Stimulated activated CD8-positive, alpha-beta memory T cell treated with anti-CD3 and anti-CD28 coated beads, Interleukin-2, amount 100 ng/mL, for 1 hour (primary cell): ENCODE data around the gene PCDH15.
"Not testable (repeated sequence)": the region's sequence is repeated elsewhere in the genome, so short reads cannot be mapped to it uniquely, and the experiment has no call there.

ENCODE experiments used
- DNase-seq, 2 donors: peaks; one replicate each; pipeline ENCODE4 v3.0.0-alpha.2; 2020; ENCODE audit warnings: low read depth in 2 of 2

The PCDH15 gene

GRCh38 chr10:54394598-54394997 is 406.4 kb downstream of the PCDH15 start:
- DNase-seq = not testable (repeated sequence)

GRCh38 chr10:54372179-54372578 is 428.9 kb downstream of the PCDH15 start:
- DNase-seq = no peak

GRCh38 chr10:54368984-54369383 is 432.0 kb downstream of the PCDH15 start:
- DNase-seq = no peak

DNA sequence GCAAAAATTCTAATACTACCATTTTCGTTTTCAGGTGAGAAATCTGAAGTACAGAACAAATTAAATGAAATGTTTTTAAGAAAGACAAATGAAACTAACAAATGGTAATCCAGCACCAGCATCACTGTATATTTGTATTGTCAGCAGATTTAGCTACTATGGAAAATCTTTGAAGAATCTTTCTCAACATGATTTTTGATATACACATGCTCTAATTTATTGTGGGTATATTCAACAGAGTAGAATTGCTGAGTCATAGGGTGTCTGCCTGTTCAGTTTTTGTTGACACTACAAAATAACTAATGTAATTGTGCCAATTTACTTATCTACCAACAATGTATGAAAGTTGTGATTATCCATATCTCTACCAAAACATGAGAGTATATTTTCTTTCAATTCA is 437.6 kb downstream of the PCDH15 start:
- no peak for DNase-seq

GRCh38 chr10:54342058-54342457 is 459.0 kb downstream of the PCDH15 start:
- no peak for DNase-seq

DNA sequence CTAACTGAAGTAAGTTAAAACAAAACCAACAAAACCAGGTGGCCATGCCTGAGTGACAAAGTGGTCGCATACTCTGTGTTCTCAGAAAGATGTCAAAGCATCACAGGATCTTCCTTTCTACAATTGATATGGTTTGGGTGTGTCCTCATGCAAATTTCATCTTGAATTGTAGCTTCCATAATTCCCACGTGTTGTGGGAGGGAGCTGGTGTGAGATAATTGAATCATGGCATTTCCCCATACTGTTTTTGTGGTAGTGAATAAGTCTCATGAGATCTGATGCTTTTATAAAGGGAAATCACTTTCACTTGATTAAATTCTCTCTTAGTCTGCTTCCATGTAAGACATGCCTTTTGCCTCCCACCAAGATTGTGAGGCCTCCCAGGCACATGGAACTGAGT is 465.7 kb downstream of the PCDH15 start:
- no peak for DNase-seq

DNA sequence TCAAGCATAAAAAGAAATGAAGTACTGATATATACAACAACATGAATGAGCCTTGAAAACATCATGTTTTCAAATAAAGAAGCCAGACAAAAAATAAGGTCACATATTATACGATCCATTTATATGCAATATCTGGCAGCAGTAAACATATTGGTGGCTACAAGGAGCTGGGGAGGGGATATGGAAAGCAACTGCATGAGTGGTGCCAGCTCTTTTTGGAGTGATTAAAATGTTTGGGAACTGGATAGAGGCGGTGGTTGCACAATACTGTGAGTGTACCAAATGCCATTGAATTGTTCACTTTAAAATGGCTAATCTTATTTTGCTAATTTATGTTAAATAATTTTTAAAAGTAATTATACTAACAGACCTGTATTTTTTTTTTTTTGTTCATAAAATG is 481.7 kb downstream of the PCDH15 start:
- no peak for DNase-seq

DNA sequence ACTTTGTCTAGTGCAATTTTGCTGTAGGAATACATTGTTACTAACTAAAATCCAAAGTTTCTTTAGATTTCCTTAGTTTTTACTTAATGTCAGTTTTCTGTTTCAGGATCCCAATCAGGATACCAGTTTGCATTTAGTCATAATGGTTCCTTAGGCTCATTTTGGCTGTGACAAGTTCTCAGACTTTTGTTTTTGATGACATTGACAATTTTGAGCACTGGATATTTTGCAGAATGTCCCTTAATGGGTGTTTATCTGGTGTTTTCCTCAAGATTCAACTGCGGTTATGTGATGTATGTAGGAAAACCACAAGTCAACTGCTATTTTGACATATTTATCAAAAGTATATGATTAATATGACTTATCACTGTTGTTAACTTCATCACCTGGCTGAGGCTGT is 482.6 kb downstream of the PCDH15 start:
- DNase-seq = no peak

- DNase-seq = no peak
These were observed 486.6 kb downstream of the PCDH15 start for GRCh38 chr10:54314430-54314829.

DNA sequence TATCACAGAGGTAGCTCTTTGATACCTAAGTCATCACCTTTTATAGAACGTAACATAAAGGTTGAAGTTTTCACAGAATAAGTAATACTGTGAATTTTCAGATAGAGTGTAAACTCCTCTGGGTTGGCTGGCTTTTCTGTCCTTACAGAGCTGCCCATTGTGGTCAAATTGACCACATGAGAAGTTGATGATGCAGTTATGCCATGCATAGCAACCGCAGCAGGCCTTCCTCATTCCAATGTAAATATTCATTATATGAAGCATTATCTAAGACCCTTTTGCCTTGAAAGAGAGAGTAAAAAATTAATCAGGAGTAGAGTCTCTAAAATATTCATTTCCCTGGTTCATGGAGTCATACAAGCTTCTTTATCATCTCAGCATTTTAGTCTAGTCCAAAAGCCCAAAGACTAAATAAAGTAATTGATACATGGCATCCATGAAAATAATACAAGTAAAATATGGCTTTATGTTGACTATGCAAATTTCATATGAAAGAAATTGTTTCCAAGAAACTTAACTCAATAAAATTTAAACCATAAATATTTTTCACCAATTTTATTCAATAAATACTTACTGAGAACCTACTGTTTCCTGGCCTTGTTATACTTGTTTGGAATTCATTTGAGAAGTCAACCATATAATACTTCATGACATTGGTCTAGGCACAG is 516.4 kb downstream of the PCDH15 start:
- DNase-seq = no peak

DNA sequence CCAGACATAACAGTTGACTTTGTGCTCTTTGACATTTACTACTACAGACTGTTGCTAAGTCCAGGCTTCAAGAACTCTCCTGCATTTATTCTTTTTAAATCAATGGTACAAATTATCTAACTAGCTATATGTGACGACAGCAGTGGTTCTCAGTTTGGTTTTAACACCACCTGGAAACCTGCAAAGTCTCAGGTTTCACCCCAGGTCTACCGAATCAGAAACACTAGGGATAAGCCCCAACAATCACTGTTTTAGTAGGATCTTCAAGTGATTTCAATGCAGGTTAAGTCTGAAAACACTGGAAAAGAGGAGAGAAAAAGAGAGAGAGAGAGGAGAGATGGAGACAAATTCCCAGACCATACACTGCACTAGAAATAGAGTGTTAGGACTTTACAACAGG is 519.0 kb downstream of the PCDH15 start:
- no peak for DNase-seq

- no peak for DNase-seq
These were observed 534.6 kb downstream of the PCDH15 start for GRCh38 chr10:54266395-54266794.

GRCh38 chr10:54262726-54263125 is 538.3 kb downstream of the PCDH15 start:
- no peak for DNase-seq

GRCh38 chr10:54259104-54259503 is 541.9 kb downstream of the PCDH15 start:
- DNase-seq = no peak

- DNase-seq = no peak
These were observed 566.2 kb downstream of the PCDH15 start for GRCh38 chr10:54234832-54235231.

- no peak for DNase-seq
These were observed 597.6 kb downstream of the PCDH15 start for GRCh38 chr10:54203401-54203800.

DNA sequence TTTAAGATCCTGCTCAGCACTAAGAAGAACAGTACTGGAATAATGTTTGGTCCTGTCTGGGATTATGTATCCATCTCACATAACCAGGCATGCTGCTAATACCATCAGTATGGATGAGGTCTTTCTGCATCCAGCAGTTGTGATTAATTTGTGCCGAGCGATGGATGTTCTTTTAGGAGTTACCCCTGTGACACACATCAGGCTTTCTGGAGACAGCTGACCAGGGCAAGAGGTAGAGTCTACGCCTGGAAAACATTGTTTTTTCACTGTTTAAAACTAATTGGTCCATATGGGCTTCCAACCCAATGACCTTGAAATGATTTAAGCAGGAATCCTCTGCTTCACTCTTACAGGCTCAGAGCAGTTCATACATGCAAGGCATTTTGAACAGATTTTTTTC is 603.0 kb downstream of the PCDH15 start:
- DNase-seq = no peak

GRCh38 chr10:54194806-54195205 is 606.2 kb downstream of the PCDH15 start:
- no peak for DNase-seq

DNA sequence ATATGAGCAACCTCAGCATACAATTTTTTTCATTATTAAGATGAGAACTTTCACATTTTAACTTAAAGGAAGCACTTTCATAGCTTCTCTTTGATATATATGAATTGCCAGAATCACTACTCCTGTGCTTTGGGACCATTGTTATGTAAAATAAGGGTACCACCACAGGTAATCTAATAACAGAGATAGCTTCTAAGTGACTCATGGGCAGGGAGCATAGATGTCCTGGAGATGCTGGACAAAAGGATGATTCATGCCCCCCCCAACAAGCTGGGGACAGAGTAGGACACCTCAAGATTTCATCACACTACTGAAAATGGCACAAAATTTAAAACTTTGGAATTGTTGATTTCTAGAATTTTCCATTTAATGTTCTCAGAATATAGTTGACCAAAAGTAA is 641.1 kb downstream of the PCDH15 start:
- no peak for DNase-seq

- no peak for DNase-seq
These were observed 652.5 kb downstream of the PCDH15 start for GRCh38 chr10:54148508-54148907.

- no peak for DNase-seq
These were observed 661.1 kb downstream of the PCDH15 start for GRCh38 chr10:54139819-54140428.

DNA sequence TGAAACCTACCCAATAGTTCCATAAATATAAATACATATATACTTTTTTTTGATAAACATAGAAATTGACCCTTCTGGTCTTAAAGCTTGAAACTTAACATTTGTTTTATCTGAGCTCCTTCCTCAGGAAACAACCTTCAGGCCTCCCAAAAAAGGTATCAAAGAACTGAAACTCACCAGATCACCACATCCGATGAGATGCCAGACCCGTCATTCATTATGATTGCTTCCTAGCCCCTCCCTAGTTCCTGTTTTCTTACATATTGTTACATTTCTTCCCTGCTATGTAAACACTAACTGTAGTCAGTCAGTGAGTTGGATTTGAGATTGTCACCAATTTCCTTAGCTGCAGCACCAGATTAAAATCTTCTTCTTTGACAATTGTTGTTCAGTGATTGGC is 663.6 kb downstream of the PCDH15 start:
- DNase-seq = no peak

DNA sequence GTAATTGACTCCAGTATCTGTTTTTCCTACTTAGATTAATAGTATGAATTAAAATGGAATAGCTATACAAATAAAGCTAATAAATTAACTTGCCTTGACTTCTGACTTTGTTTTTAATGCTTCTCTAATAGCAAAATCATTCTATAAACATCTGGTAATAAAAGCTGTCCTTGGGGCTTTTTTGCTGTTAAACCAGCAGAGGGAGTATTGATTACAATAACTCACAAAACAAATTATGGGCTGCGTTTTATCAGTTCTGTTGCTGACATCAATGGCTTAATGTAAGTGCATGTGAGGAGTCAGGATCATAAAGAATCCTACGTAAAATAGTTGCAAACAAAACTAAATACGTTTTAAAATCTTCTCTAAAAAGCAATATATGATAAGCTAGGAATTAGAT is 667.8 kb downstream of the PCDH15 start:
- DNase-seq = no peak

GRCh38 chr10:54131833-54132232 is 669.2 kb downstream of the PCDH15 start:
- no peak for DNase-seq
